ENCODE measurements around the gene TRABD2B.

The TRABD2B gene

DNA sequence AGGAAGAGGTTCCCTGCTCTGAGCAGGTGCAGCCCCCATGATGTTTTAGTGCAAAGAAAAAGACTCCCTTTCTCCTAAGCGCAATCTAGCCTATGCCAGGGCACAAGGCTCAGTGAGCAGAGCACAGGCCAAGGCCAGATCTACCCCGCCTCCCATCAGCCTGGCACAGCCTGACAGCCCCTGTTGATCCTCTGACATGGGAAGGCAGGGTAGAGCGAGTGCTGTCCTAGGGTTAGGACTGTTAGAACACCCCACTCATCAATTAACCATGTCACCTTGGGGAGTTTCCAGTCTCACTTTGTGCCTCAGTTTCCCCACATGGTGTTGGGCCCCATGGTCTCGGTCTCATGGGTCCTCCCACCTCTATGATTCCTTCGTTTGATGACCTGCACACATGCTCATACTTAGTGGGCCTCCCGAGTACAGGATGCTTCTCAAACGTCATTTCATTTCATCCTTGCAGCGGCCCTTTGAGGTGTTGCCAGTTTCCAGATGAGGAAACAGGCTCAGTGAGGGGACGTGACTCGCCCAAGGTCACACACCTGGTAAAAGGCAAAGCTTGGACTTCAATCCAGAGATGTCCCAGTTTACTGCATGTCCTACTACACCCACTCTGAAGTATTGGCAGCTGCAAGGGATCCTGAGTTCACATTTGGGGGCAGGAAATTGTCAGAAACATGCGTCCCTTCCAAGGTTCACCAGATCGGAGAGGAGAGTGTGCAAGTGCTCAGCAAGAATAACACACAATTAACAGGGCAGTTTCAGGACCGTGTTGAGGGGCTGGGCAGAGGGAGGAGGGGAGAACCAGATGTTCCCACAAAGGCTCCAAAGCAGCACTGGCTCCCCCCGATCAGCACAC, 213.3 kb downstream of the TRABD2B start:
- TF ChIP-seq, protein P1, sequence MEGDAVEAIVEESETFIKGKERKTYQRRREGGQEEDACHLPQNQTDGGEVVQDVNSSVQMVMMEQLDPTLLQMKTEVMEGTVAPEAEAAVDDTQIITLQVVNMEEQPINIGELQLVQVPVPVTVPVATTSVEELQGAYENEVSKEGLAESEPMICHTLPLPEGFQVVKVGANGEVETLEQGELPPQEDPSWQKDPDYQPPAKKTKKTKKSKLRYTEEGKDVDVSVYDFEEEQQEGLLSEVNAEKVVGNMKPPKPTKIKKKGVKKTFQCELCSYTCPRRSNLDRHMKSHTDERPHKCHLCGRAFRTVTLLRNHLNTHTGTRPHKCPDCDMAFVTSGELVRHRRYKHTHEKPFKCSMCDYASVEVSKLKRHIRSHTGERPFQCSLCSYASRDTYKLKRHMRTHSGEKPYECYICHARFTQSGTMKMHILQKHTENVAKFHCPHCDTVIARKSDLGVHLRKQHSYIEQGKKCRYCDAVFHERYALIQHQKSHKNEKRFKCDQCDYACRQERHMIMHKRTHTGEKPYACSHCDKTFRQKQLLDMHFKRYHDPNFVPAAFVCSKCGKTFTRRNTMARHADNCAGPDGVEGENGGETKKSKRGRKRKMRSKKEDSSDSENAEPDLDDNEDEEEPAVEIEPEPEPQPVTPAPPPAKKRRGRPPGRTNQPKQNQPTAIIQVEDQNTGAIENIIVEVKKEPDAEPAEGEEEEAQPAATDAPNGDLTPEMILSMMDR (conservative IDR thresholded peaks at IDR 0.05), result no peak
- H3K27ac ChIP-seq, result no peak overlapping the region

DNA sequence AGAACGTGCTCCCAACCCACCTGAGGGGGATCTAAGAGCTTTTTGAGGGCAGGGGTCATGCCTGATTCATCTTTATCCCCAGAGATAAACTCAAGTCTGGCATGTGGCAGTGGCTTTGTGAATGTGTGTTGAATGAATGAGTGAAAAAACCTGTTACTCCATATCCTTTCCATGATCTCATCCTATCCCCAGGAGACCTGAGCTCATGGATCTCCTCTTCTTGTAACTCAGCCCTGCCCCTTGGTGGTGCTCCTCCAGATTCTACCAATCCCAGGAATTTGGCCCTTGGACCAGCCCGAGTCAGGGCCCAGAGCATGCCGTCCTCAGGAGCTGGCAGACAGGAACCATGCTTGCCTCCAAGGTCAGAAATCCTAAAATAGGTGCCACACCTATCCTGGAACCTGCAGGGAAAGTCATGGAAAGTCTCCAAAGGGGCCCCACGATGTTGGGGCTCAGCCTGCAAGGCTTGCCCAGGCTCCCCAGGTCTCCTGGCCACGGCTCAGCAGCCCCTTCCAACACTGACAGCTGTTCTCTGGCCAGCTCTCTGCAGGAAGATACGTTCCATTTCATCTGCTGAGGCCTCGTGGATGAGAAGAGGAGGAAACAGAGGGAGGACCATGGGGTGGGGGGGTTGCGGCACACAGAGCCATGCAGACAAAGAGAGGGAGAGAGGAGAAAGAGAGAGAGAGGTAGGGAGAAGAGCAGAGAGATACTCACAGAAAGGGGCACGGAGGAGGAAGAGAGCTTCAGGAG, 214.6 kb downstream of the TRABD2B start:
- no peak overlapping the region for H3K27ac ChIP-seq
- TF ChIP-seq, protein P1 (conservative IDR thresholded peaks at IDR 0.05), result no peak

DNA sequence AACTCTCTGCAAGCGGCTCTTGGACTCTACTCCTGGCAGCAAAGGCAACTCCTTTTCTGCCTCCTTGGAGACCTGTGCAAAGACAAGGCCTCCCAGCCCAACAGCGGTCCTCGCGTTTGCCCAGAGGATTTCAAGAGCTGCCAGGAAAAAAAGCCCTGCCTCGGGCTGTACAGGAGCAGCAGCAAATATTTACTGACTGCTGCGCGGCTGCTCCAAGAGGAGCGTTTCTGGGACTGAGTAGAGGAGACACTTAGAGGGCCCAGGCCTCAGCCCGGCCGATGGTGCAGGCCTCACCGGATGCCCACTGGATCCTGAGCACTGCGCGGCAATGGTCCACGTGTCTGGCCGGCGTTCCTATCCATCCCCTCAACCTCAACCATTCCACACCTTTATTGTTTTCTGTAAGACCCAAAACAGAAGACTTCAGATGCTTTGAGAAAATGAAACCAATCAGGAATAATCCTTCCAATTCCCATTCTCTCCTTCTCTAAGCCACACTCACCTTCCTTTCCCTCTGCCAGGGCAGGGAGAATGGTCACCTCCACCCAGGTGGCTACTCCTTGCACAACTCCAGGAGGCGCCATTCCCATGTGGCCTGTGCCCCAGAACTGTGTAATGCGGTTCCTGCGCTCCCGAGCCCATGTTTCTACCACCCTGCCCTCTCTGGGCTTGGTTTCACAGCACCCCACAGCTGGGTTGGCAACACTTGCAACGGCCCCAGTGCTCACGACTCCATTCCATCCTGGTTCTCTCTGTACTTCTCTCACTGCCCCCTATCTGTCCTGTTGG, 215.8 kb downstream of the TRABD2B start:
- TF ChIP-seq, protein P1 (conservative IDR thresholded peaks at IDR 0.05), result no peak
- peak overlapping the region; percentile 76 for H3K27ac ChIP-seq

DNA sequence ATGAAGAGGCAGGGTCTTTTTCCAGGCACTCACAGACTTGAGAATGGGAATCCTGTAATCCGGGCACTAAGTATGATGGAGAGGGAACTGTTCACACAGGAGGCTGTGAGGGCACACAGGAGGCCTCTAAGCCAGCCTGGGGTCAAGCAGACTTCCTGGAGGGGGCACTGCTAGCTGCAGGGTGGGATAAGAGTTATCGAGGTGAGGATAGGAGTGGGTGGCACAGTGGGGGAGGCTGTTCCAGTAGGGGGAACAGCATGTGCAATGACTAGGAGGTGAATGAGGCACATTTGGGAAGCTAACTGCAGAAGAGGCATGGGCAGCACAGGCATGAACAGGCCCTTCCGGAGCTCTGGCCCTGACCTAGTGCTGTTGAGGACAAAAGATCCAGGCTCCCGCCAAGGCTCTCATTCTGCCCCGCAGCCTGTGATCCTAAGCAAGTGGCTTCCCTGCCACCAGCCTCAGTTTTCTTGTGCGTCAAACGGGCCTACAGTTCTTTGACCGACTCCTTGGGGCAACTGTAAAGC, 216.7 kb downstream of the TRABD2B start:
- H3K27ac ChIP-seq, result peak overlapping the region; percentile 76
- TF ChIP-seq, protein P1 (conservative IDR thresholded peaks at IDR 0.05), result no peak

DNA sequence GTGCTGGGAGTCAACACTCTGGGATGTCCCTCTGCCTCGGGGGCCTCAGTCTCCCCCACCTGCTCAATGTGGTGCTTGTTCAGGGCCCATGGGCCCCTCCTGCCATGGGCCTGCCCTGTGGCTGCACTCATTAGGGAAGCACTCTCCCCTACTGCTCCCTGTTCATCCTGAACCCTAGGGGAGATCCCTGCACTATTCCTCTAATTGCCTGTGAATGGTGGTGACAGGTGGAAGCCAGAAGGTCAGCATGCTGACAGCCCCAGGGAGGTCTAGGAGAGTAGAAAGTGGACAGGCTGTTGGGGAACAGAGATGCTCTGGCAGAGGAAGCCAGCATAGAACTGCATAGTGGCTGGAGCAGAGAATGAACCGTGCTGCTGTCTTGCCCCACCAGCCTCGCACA, 217.6 kb downstream of the TRABD2B start:
- TF ChIP-seq, protein P1 (conservative IDR thresholded peaks at IDR 0.05), result no peak

DNA sequence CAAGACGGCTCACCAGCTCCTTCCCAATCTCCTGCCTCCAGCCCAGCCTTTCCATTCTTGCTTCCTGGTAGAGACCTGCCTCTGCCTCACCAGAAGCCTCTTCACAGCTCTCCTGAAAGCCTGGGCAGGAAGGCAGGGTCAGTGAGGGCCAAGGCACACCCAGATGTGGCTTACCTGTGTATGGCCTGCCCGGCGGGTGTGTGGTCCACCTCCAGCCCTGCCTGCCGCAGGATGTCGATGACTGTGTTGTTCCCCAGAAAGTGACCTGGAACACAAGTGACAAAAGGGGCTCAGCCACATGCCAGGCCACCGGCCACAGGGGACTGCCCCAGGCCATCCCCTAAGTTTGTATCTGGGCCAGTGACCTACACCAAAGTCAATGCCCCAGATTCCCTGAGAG, 218.9 kb downstream of the TRABD2B start:
- H3K27ac ChIP-seq, result no peak overlapping the region
- TF ChIP-seq, protein P1 (conservative IDR thresholded peaks at IDR 0.05), result no peak

More for the DNA sequence above, 217.6 kb downstream of the TRABD2B start:
- no peak overlapping the region for H3K27ac ChIP-seq

Data from VCaP (cell line).